ENCODE data around the gene ANTXR1. TPM values are rescaled to one million over a fixed set of nuclear protein-coding genes. Genes with fewer than 3 reads are reported as not detected.

Gene ANTXR1
- total RNA-seq, 4 donors from 2014 or later, result 52.8 to 116 (median 98.9) TPM

DNA sequence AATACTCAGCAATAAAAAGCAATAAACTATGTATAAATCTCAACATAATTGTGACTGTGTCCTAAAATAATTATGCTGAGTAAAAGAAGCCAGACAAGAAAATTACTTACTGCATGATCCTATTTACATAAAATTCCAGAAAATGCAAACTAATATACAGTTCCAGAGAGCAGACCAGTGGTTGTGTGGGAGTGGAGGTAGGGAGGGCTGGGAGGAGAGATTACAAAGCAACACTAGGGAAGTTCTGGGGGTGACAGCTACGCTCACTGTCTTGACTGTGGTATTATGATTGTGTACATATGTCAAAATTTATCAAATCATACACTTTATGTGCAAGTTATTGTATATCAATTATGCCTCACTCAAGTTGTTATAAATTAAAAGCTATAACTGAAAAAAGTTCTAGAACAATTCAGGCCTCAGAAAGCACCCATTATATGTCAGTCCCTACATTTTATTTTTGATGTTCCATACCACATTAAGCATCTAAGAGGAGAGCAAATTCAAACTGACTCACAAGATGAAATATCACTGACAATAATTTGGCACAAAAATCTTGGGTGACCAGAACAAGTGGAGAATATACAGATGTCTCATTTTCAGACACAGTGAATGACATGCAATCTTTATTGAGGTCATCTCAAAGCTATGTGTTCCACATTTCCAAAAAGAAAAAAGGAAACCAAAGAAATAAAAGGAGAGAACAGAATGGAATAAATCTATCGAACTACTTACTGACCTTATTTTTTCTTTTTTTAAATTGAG lies 85.1 kb downstream of the ANTXR1 start:
- peaks cover 0 to 12% of the 10 kb centered on the region in 2 donors for H3K36me3 ChIP-seq
- H3K4me3 ChIP-seq, result no peak overlapping the region
- H3K9me3 ChIP-seq, result no peaks in the 10 kb centered on the region
- H3K4me1 ChIP-seq, result peaks cover 11 to 73% (median 27%) of the 10 kb centered on the region in 3 donors
- no peak for ATAC-seq
- WGBS, 2 donors (ENCODE audit: low coverage in 1 of 2), result 47 to 66% methylated on average over 2 of the region's 2 CpGs
- no peaks in the 10 kb centered on the region for H3K27me3 ChIP-seq
- TF ChIP-seq, protein P1, sequence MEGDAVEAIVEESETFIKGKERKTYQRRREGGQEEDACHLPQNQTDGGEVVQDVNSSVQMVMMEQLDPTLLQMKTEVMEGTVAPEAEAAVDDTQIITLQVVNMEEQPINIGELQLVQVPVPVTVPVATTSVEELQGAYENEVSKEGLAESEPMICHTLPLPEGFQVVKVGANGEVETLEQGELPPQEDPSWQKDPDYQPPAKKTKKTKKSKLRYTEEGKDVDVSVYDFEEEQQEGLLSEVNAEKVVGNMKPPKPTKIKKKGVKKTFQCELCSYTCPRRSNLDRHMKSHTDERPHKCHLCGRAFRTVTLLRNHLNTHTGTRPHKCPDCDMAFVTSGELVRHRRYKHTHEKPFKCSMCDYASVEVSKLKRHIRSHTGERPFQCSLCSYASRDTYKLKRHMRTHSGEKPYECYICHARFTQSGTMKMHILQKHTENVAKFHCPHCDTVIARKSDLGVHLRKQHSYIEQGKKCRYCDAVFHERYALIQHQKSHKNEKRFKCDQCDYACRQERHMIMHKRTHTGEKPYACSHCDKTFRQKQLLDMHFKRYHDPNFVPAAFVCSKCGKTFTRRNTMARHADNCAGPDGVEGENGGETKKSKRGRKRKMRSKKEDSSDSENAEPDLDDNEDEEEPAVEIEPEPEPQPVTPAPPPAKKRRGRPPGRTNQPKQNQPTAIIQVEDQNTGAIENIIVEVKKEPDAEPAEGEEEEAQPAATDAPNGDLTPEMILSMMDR (IDR thresholded peaks at IDR 0.05), result no peak
- TF ChIP-seq EP300 (IDR thresholded peaks at IDR 0.05) (no peak), POLR2AphosphoS5 (IDR thresholded peaks at IDR 0.05) (peak; percentile 51), POLR2A (IDR thresholded peaks at IDR 0.05) (no peak)
- H3K27ac ChIP-seq, result peak overlapping the region; percentile 47 to 78 (median 70)

DNA sequence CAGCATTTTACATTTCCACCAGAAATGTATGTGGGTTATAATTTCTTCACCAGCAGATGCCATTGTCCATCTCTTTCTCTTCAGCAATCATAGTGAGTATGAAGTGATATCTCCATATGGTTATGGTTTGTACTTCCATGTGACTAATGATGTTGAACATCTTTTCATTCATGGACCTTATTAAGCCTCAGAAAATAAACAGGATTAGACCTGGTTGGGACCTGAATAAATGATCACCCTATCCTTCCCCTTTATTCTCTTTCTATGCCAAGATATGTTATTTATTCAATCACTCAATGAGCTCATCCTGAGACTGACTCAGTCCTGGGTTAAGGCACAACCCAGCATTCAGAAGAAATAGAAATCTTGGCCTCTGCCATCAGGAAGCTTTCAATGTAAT lies 86.6 kb downstream of the ANTXR1 start:
- TF ChIP-seq EP300 (IDR thresholded peaks at IDR 0.05), result no peak
- TF ChIP-seq POLR2AphosphoS5 (IDR thresholded peaks at IDR 0.05), result no peak
- TF ChIP-seq, protein P1 (IDR thresholded peaks at IDR 0.05), result no peak
- TF ChIP-seq POLR2A (IDR thresholded peaks at IDR 0.05), result no peak
- Histone ChIP-seq H3K9me3 (no peaks in the 10 kb centered on the region), H3K4me1 (peaks cover 11 to 83% (median 28%) of the 10 kb centered on the region in 3 donors), H3K4me3 (no peak overlapping the region), H3K36me3 (peaks cover 0 to 24% of the 10 kb centered on the region in 2 donors), H3K27ac (peak overlapping the region; percentile 26 to 78 (median 70)), H3K27me3 (no peaks in the 10 kb centered on the region)
- no peak for ATAC-seq

DNA sequence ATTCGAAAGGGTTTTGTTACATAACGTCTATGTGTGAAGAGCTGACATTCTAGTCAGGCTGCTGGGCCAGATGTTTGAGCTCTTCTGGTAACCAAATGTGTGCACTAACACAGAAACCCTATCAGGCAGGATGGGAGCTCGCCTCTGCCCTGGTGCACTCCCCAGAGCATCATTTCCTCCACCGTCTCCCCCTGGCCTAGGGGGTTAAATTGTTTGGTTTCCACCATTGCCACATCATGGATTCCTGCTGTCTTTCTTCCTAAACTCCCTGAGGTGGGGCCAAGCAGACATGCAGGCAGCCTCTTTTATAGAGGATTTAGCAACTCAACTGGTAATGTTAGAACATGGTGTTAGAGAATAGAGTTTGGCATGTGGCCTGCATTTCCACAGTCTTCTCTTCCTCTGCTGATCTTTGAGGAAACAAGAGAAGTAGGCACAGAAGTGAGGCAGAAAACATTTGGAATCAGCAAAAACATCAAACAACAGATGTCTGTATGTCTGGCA lies 87.3 kb downstream of the ANTXR1 start:
- 43 to 59% methylated on average over 1 to 4 of the region's 4 CpGs for WGBS, 2 donors (ENCODE audit: low coverage in 1 of 2)
- peak; percentile 72 for ATAC-seq
- Histone ChIP-seq H3K27ac (peak overlapping the region; percentile 26 to 78 (median 70)), H3K27me3 (no peaks in the 10 kb centered on the region), H3K4me3 (no peak overlapping the region), H3K9me3 (no peaks in the 10 kb centered on the region), H3K36me3 (peaks cover 0 to 24% of the 10 kb centered on the region in 2 donors), H3K4me1 (peaks cover 11 to 82% (median 29%) of the 10 kb centered on the region in 3 donors)
- TF ChIP-seq POLR2AphosphoS5 (IDR thresholded peaks at IDR 0.05) (no peak), POLR2A (IDR thresholded peaks at IDR 0.05) (no peak), EP300 (IDR thresholded peaks at IDR 0.05) (no peak)
- TF ChIP-seq, protein P1 (IDR thresholded peaks at IDR 0.05), result no peak

DNA sequence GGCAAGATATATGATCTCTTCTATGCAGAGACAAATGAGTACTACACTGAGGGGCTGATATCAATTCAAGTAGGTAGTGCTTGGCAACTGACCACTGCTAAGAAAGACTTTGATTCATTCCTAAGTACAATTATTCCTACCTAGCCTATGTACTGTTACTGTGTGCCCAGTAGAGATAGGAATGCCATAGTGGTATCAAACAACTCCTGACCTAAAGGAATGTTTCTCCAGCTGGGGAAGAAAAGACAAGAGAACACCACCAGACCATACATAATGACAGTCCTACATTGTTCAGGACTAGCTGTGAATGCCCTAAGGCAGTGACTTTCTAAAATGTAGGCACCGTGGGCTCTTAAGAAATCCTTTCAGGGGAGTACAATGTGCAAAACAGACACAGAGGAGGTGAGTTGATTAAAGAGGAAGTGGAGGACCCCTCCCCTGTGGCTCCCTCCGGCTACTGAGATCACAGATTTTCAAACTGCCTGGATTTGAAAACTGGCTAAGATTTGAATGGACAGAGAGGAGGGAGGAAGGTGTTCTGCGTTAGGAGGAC lies 89.1 kb downstream of the ANTXR1 start:
- peaks cover 8 to 65% (median 26%) of the 10 kb centered on the region in 3 donors for H3K4me1 ChIP-seq
- H3K9me3 ChIP-seq, result no peaks in the 10 kb centered on the region
- no peak overlapping the region for H3K4me3 ChIP-seq
- no peak for TF ChIP-seq EP300 (IDR thresholded peaks at IDR 0.05)
- TF ChIP-seq, protein P1 (IDR thresholded peaks at IDR 0.05), result no peak
- no peak for TF ChIP-seq POLR2AphosphoS5 (IDR thresholded peaks at IDR 0.05)
- TF ChIP-seq POLR2A (IDR thresholded peaks at IDR 0.05), result no peak
- no peak for ATAC-seq
- H3K27me3 ChIP-seq, result no peaks in the 10 kb centered on the region
- 85 to 88% methylated on average over 2 to 3 of the region's 3 CpGs for WGBS, 2 donors (ENCODE audit: low coverage in 1 of 2)
- peak overlapping the region in 3 of 4 donors; percentile 38 to 72 (median 67) for H3K27ac ChIP-seq
- H3K36me3 ChIP-seq, result peaks cover 0 to 24% of the 10 kb centered on the region in 2 donors

Data from gastroesophageal sphincter (tissue), 4 donors.